Liver (tissue), 3 donors: ENCODE data around the gene SLC35F4.

Experiments used
- EGR1 ChIP-seq, 2 donors: IDR thresholded peaks; 2 replicates each; pipeline ENCODE4 v1.6.1; 2016 to 2018; ENCODE audit warnings: antibody characterized with exemption in 2 of 2, low read depth in 2 of 2
- FOXA1 ChIP-seq: IDR thresholded peaks from 2 replicates; pipeline ENCODE4 v1.6.1; 2016; ENCODE audit warnings: antibody characterized with exemption
- JUND ChIP-seq, 2 donors: IDR thresholded peaks; 2 replicates each; pipeline ENCODE4 v1.6.1; 2016; ENCODE audit warnings: antibody characterized with exemption in 2 of 2
- MAX ChIP-seq: IDR thresholded peaks from 2 replicates; pipeline ENCODE4 v1.6.1; 2016; ENCODE audit warnings: antibody characterized with exemption
- RAD21 ChIP-seq, 2 donors: IDR thresholded peaks; 2 replicates each; pipeline ENCODE4 v1.6.1; 2016; ENCODE audit warnings: antibody characterized with exemption in 2 of 2, mild to moderate bottlenecking in 2 of 2
- RXRA ChIP-seq, 2 donors: IDR thresholded peaks; 2 replicates each; pipeline ENCODE4 v1.6.1; 2017 to 2018; ENCODE audit warnings: antibody characterized with exemption in 2 of 2, mild to moderate bottlenecking in 1 of 2
- SP1 ChIP-seq: IDR thresholded peaks from 2 replicates; pipeline ENCODE4 v1.6.1; 2018; ENCODE audit warnings: antibody characterized with exemption, mild to moderate bottlenecking
- TAF1 ChIP-seq: conservative IDR thresholded peaks from 2 replicates; pipeline ENCODE4 v1.6.1; 2016; ENCODE audit warnings: antibody characterized with exemption, mild to moderate bottlenecking
- YY1 ChIP-seq: IDR thresholded peaks from 2 replicates; pipeline ENCODE4 v1.6.1; 2016; ENCODE audit warnings: antibody characterized with exemption, mild to moderate bottlenecking
- TF ChIP-seq, protein P1 (sequence below): fragments of 150-350 bp; IDR thresholded peaks from 2 replicates; pipeline ENCODE4 v1.5.1; 2017; ENCODE audit warnings: improper control_type of control experiment, low read depth, low read length; ENCODE audit not compliant: missing input control
- TF ChIP-seq, protein P2 (sequence below): IDR thresholded peaks from 2 replicates; pipeline ENCODE4 v1.6.1; 2016; ENCODE audit warnings: antibody characterized with exemption, mild to moderate bottlenecking
- TF ChIP-seq, protein P3 (sequence below): IDR thresholded peaks from 2 replicates; pipeline ENCODE4 v1.6.1; 2016; ENCODE audit warnings: antibody characterized with exemption
- TF ChIP-seq, protein P4 (sequence below): IDR thresholded peaks from 2 replicates; pipeline ENCODE4 v1.6.1; 2016; ENCODE audit warnings: antibody characterized with exemption
- donor health status: healthy.
- donor health status: healthy.

- TF ChIP-seq, protein P1, sequence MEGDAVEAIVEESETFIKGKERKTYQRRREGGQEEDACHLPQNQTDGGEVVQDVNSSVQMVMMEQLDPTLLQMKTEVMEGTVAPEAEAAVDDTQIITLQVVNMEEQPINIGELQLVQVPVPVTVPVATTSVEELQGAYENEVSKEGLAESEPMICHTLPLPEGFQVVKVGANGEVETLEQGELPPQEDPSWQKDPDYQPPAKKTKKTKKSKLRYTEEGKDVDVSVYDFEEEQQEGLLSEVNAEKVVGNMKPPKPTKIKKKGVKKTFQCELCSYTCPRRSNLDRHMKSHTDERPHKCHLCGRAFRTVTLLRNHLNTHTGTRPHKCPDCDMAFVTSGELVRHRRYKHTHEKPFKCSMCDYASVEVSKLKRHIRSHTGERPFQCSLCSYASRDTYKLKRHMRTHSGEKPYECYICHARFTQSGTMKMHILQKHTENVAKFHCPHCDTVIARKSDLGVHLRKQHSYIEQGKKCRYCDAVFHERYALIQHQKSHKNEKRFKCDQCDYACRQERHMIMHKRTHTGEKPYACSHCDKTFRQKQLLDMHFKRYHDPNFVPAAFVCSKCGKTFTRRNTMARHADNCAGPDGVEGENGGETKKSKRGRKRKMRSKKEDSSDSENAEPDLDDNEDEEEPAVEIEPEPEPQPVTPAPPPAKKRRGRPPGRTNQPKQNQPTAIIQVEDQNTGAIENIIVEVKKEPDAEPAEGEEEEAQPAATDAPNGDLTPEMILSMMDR, result no peak
- TF ChIP-seq SP1 (no peak), JUND (IDR thresholded peaks at IDR 0.05) (no peak), MAX (no peak), EGR1 (IDR thresholded peaks at IDR 0.05; ENCODE audit: low read depth in 2 of 2) (no peak), RAD21 (IDR thresholded peaks at IDR 0.05) (no peak), YY1 (no peak), TAF1 (no peak), RXRA (IDR thresholded peaks at IDR 0.05) (no peak), FOXA1 (no peak)
- TF ChIP-seq, protein P2, sequence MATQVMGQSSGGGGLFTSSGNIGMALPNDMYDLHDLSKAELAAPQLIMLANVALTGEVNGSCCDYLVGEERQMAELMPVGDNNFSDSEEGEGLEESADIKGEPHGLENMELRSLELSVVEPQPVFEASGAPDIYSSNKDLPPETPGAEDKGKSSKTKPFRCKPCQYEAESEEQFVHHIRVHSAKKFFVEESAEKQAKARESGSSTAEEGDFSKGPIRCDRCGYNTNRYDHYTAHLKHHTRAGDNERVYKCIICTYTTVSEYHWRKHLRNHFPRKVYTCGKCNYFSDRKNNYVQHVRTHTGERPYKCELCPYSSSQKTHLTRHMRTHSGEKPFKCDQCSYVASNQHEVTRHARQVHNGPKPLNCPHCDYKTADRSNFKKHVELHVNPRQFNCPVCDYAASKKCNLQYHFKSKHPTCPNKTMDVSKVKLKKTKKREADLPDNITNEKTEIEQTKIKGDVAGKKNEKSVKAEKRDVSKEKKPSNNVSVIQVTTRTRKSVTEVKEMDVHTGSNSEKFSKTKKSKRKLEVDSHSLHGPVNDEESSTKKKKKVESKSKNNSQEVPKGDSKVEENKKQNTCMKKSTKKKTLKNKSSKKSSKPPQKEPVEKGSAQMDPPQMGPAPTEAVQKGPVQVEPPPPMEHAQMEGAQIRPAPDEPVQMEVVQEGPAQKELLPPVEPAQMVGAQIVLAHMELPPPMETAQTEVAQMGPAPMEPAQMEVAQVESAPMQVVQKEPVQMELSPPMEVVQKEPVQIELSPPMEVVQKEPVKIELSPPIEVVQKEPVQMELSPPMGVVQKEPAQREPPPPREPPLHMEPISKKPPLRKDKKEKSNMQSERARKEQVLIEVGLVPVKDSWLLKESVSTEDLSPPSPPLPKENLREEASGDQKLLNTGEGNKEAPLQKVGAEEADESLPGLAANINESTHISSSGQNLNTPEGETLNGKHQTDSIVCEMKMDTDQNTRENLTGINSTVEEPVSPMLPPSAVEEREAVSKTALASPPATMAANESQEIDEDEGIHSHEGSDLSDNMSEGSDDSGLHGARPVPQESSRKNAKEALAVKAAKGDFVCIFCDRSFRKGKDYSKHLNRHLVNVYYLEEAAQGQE, result no peak
- TF ChIP-seq, protein P3, sequence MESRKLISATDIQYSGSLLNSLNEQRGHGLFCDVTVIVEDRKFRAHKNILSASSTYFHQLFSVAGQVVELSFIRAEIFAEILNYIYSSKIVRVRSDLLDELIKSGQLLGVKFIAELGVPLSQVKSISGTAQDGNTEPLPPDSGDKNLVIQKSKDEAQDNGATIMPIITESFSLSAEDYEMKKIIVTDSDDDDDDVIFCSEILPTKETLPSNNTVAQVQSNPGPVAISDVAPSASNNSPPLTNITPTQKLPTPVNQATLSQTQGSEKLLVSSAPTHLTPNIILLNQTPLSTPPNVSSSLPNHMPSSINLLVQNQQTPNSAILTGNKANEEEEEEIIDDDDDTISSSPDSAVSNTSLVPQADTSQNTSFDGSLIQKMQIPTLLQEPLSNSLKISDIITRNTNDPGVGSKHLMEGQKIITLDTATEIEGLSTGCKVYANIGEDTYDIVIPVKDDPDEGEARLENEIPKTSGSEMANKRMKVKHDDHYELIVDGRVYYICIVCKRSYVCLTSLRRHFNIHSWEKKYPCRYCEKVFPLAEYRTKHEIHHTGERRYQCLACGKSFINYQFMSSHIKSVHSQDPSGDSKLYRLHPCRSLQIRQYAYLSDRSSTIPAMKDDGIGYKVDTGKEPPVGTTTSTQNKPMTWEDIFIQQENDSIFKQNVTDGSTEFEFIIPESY, result no peak
- TF ChIP-seq, protein P4, sequence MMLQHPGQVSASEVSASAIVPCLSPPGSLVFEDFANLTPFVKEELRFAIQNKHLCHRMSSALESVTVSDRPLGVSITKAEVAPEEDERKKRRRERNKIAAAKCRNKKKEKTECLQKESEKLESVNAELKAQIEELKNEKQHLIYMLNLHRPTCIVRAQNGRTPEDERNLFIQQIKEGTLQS, result no peak
Observed at GRCh38 chr14:57851354-57851753, 14.5 kb downstream of the SLC35F4 start.
